Endometrial microvascular endothelial cells (primary cell): ENCODE results near the gene IKBKE. TPM values are rescaled to one million over a fixed set of nuclear protein-coding genes. Genes with fewer than 3 reads are reported as not detected.

Experiments
- in situ Hi-C: cut with HindIII; loops from 2 replicates; pipeline ENCODE4 v1.10.0; 2017; ENCODE audit warnings: low sequenced_read_pairs, low pct_unique_long_range_greater_than_20kb; ENCODE audit errors: inconsistent ontology term
- total RNA-seq: library from RNA; depleted of rRNA; stranded (reverse); fragments of >200 nt; gene quantifications from one replicate; pipeline ENCODE4 v1.2.3, GENCODE V29; 2015; ENCODE audit errors: inconsistent ontology term

The IKBKE gene
- total RNA-seq, 1 donor from 2014 or later = 4.0 TPM

GRCh38 chr1:206488466-206488865, 18.2 kb downstream of the IKBKE start:
- in situ Hi-C loops = no loop called here

GRCh38 chr1:206489980-206490770, 19.9 kb downstream of the IKBKE start:
- in situ Hi-C loops = no loop called here

- in situ Hi-C loops = no loop called here
These were observed 20.6 kb downstream of the IKBKE start for GRCh38 chr1:206490771-206491405.

- in situ Hi-C loops = no loop called here
These were observed 21.3 kb downstream of the IKBKE start for GRCh38 chr1:206491616-206492015.

- in situ Hi-C loops = no loop called here
These were observed 22.3 kb downstream of the IKBKE start for GRCh38 chr1:206492589-206492988.

GRCh38 chr1:206493279-206493678, 23.0 kb downstream of the IKBKE start:
- in situ Hi-C loops = no loop called here

- in situ Hi-C loops = no loop called here
These were observed 24.8 kb downstream of the IKBKE start for GRCh38 chr1:206495011-206495461.

- in situ Hi-C loops = no loop called here
These were observed 25.3 kb downstream of the IKBKE start for GRCh38 chr1:206495493-206496046.

- in situ Hi-C loops = no loop called here
These were observed 26.0 kb downstream of the IKBKE start for GRCh38 chr1:206496131-206496793.

- in situ Hi-C loops = no loop called here
These were observed 27.1 kb downstream of the IKBKE start for GRCh38 chr1:206497363-206497762.

- in situ Hi-C loops = no loop called here
These were observed 27.5 kb downstream of the IKBKE start for GRCh38 chr1:206497774-206498173.

- in situ Hi-C loops = no loop called here
These were observed 28.4 kb downstream of the IKBKE start for GRCh38 chr1:206498685-206499084.

GRCh38 chr1:206500046-206500445, 29.8 kb downstream of the IKBKE start:
- in situ Hi-C loops = no loop called here

GRCh38 chr1:206501881-206502280, 31.6 kb downstream of the IKBKE start:
- in situ Hi-C loops = no loop called here

GRCh38 chr1:206502403-206502802, 32.1 kb downstream of the IKBKE start:
- in situ Hi-C loops = no loop called here

GRCh38 chr1:206502812-206503211, 32.5 kb downstream of the IKBKE start:
- in situ Hi-C loops = no loop called here

- in situ Hi-C loops = no loop called here
These were observed 33.5 kb downstream of the IKBKE start for GRCh38 chr1:206503591-206504362.

GRCh38 chr1:206504363-206504713, 34.1 kb downstream of the IKBKE start:
- in situ Hi-C loops = no loop called here
